Fibroblast of lung (primary cell): Measurements from ENCODE around the gene LIPT2. TPM values are rescaled to one million over a fixed set of nuclear protein-coding genes. Genes with fewer than 3 reads are reported as not detected.

Experiments
- DNase-seq, 2 donors: peaks; one replicate each; pipeline versions ENCODE4 v3.0.0 to v3.0.0-alpha.2; 2010; ENCODE audit warnings: low read depth in 2 of 2
- H2AFZ ChIP-seq: 2 replicates; pipeline ENCODE4 v1.5.1; 2012; ENCODE audit warnings: low read length, control low read depth, inconsistent platforms
- H3K27ac ChIP-seq: 2 replicates; pipeline ENCODE4 v1.5.1; 2011; ENCODE audit warnings: low read length, control low read depth; ENCODE audit not compliant: insufficient read depth
- H3K27me3 ChIP-seq: 2 replicates; pipeline ENCODE4 v1.5.1; 2011; ENCODE audit warnings: mild to moderate bottlenecking, low read length; ENCODE audit not compliant: control insufficient read depth, insufficient read depth
- H3K36me3 ChIP-seq: 2 replicates; pipeline ENCODE4 v1.5.1; 2011; ENCODE audit warnings: low read length; ENCODE audit not compliant: control insufficient read depth, insufficient read depth
- H3K4me1 ChIP-seq: 2 replicates; pipeline ENCODE4 v1.5.1; 2011; ENCODE audit warnings: low read length; ENCODE audit not compliant: control insufficient read depth, insufficient read depth; ENCODE audit errors: extremely low read depth
- H3K4me2 ChIP-seq: 2 replicates; pipeline ENCODE4 v1.5.1; 2011; ENCODE audit warnings: low read length, control low read depth; ENCODE audit not compliant: insufficient read depth; ENCODE audit errors: extremely low read depth
- H3K4me3 ChIP-seq, 4 experiments: fragments of 200-600 bp in 1 of 4; sonication (generic) in 1 of 4; replicated peaks in 1 of 4; 2 replicates each; pipeline ENCODE4 v1.5.1; 2011 to 2016; ENCODE audit warnings: low read length in 4 of 4, low read depth in 3 of 4, mild to moderate bottlenecking in 3 of 4, control low read depth in 2 of 4, inconsistent platforms in 1 of 4, mixed read lengths in 1 of 4; ENCODE audit not compliant: insufficient read depth in 1 of 4; ENCODE audit errors: control extremely low read depth in 1 of 4
- H3K79me2 ChIP-seq: 2 replicates; pipeline ENCODE4 v1.5.1; 2012; ENCODE audit warnings: mild to moderate bottlenecking, low read length, inconsistent platforms; ENCODE audit not compliant: control insufficient read depth, insufficient read depth
- H3K9ac ChIP-seq: 2 replicates; pipeline ENCODE4 v1.5.1; 2011; ENCODE audit warnings: mild to moderate bottlenecking, low read length, control low read depth; ENCODE audit not compliant: insufficient read depth
- H3K9me3 ChIP-seq: 2 replicates; pipeline ENCODE4 v1.5.1; 2012; ENCODE audit warnings: low read depth, low read length; ENCODE audit not compliant: control insufficient read depth, insufficient read depth
- H4K20me1 ChIP-seq: 2 replicates; pipeline ENCODE4 v1.5.1; 2011; ENCODE audit warnings: low read length; ENCODE audit not compliant: control insufficient read depth, insufficient read depth; ENCODE audit errors: extremely low read depth
- CTCF ChIP-seq, 2 donors: IDR thresholded peaks in 1 of 2; conservative IDR thresholded peaks in 1 of 2; 1 replicate in 1 of 2; 2 replicates in 1 of 2; pipeline ENCODE4 v1.5.1; 2011 to 2012; ENCODE audit warnings: low read length in 2 of 2, control low read depth in 1 of 2, inconsistent platforms in 1 of 2, low read depth in 1 of 2, mild to moderate bottlenecking in 1 of 2
- EZH2 ChIP-seq: IDR thresholded peaks from 2 replicates; pipeline ENCODE4 v1.5.1; 2012; ENCODE audit warnings: low read length, control low read depth, mild to moderate bottlenecking; ENCODE audit errors: missing control alignments
- polyA plus RNA-seq, 2 donors: library from polyadenylated mRNA; depleted of rRNA in 1 of 2; stranded (reverse) in 1 of 2; unstranded in 1 of 2; fragments of >200 nt; gene quantifications; 2 replicates each; pipeline ENCODE4 v1.2.1, GENCODE V29; 2011 to 2012; ENCODE audit warnings: missing spikeins in 1 of 2
- total RNA-seq: library from RNA; depleted of rRNA; stranded (reverse); fragments of >200 nt; gene quantifications from 2 replicates; pipeline ENCODE4 v1.2.1, GENCODE V29; 2014

The LIPT2 gene
- total and polyA plus RNA-seq, 2 donors (not counting 1 experiment from before 2014, with no cell fraction given), result 1.8 to 2.8 TPM

DNA sequence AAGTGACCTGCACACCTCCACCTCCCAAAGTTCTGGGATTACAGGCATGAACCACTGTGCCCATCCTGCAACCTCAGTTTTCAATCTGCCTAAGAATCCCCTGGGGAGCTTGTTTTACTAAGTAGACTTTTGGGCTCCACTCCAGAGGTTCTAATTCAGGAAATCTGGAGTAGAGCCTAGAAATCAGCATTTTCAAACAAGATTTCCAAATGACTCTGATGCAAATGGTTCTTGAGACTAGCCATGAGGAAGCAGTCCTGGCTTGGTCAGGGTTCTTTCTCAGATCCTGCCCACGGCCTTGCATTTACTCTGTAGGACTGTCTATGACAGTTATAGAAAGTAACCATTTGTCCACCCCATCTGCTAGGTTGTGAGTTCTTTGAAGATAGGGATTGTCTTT lies 24.6 kb downstream of the LIPT2 start:
- Histone ChIP-seq H4K20me1 (no peaks in the 10 kb centered on the region), H3K79me2 (no peaks in the 10 kb centered on the region), H2AFZ (no peak overlapping the region), H3K4me3 (no peak overlapping the region), H3K27me3 (peaks cover 32% of the 10 kb centered on the region), H3K4me1 (no peaks in the 10 kb centered on the region), H3K27ac (no peak overlapping the region), H3K4me2 (no peak overlapping the region), H3K36me3 (no peaks in the 10 kb centered on the region), H3K9ac (no peak overlapping the region), H3K9me3 (no peaks in the 10 kb centered on the region)
- DNase-seq, result no peak
- TF ChIP-seq EZH2 (no peak), CTCF (conservative IDR thresholded peaks at IDR 0.05 in 1 of 2, IDR thresholded peaks at IDR 0.05 in 1 of 2; ENCODE audit: low read depth in 1 of 2, low read length in 2 of 2) (no peak)

- H2AFZ ChIP-seq, result no peak overlapping the region
- peaks cover 30% of the 10 kb centered on the region for H3K27me3 ChIP-seq
- TF ChIP-seq EZH2, result no peak
- TF ChIP-seq CTCF (conservative IDR thresholded peaks at IDR 0.05 in 1 of 2, IDR thresholded peaks at IDR 0.05 in 1 of 2; ENCODE audit: low read depth in 1 of 2, low read length in 2 of 2), result no peak
Measured at GRCh38 chr11:74468521-74468920, 25.0 kb downstream of the LIPT2 start.

GRCh38 chr11:74468058-74468457 lies 25.5 kb downstream of the LIPT2 start:
- H3K4me2 ChIP-seq, result no peak overlapping the region
- DNase-seq, result no peak
- H3K4me1 ChIP-seq, result no peaks in the 10 kb centered on the region

More at GRCh38 chr11:74468521-74468920, 25.0 kb downstream of the LIPT2 start:
- Histone ChIP-seq H3K9me3 (no peaks in the 10 kb centered on the region), H3K27ac (no peak overlapping the region), H3K4me1 (no peaks in the 10 kb centered on the region), H4K20me1 (no peaks in the 10 kb centered on the region), H3K4me2 (no peak overlapping the region), H3K36me3 (no peaks in the 10 kb centered on the region), H3K9ac (no peak overlapping the region), H3K79me2 (no peaks in the 10 kb centered on the region), H3K4me3 (no peak overlapping the region)
- DNase-seq, result no peak

More at GRCh38 chr11:74468058-74468457, 25.5 kb downstream of the LIPT2 start:
- Histone ChIP-seq H4K20me1 (no peaks in the 10 kb centered on the region), H3K36me3 (no peaks in the 10 kb centered on the region), H3K9ac (no peak overlapping the region), H3K4me3 (no peak overlapping the region), H3K27me3 (peaks cover 33% of the 10 kb centered on the region), H3K27ac (no peak overlapping the region), H3K9me3 (no peaks in the 10 kb centered on the region), H2AFZ (no peak overlapping the region), H3K79me2 (no peaks in the 10 kb centered on the region)
- TF ChIP-seq CTCF (conservative IDR thresholded peaks at IDR 0.05 in 1 of 2, IDR thresholded peaks at IDR 0.05 in 1 of 2; ENCODE audit: low read depth in 1 of 2, low read length in 2 of 2) (no peak), EZH2 (no peak)
